H1 (cell line): Measurements from ENCODE around the gene GOLGA7B.

Experiments
- ASH2L ChIP-seq: fragments of 200-600, 300-600 bp; sonication (generic); IDR thresholded peaks from one replicate; pipeline ENCODE4 v1.7.1; 2017; ENCODE audit warnings: low read length
- CTCF ChIP-seq, 3 experiments: IDR thresholded peaks; 1 replicate in 2 of 3; 2 replicates in 1 of 3; pipeline versions ENCODE4 v1.5.1 to v1.6.1; 2011; ENCODE audit warnings: low read length in 3 of 3, mild to moderate bottlenecking in 3 of 3, inconsistent platforms in 2 of 3, low read depth in 1 of 3, moderate library complexity in 1 of 3; ENCODE audit not compliant: insufficient read depth in 1 of 3; ENCODE audit errors: control extremely low read depth in 1 of 3
- EGR1 ChIP-seq: IDR thresholded peaks from 2 replicates; pipeline ENCODE4 v1.6.1; 2011; ENCODE audit warnings: low read depth, low read length, borderline replicate concordance
- EZH2 ChIP-seq: fragments of 200-600 bp; sonication (generic); IDR thresholded peaks from 2 replicates; pipeline ENCODE4 v1.7.1; 2012; ENCODE audit warnings: low read depth, mild to moderate bottlenecking, moderate library complexity, low read length, inconsistent platforms; ENCODE audit not compliant: severe bottlenecking
- HDAC2 ChIP-seq, 2 experiments: fragments of 300-600 bp in 1 of 2; sonication (generic) in 1 of 2; IDR thresholded peaks; 2 replicates each; pipeline ENCODE4 v1.6.1; 2011 to 2012; ENCODE audit warnings: low read depth in 2 of 2, low read length in 2 of 2, mild to moderate bottlenecking in 2 of 2, moderate library complexity in 2 of 2, borderline replicate concordance in 1 of 2, inconsistent platforms in 1 of 2
- POLR2A ChIP-seq, 2 experiments: IDR thresholded peaks; 1 replicate in 1 of 2; 2 replicates in 1 of 2; pipeline ENCODE4 v1.6.1; 2011; ENCODE audit warnings: low read depth in 2 of 2, low read length in 2 of 2, mild to moderate bottlenecking in 2 of 2; ENCODE audit errors: control extremely low read depth in 1 of 2
- POLR2AphosphoS5 ChIP-seq: IDR thresholded peaks from 2 replicates; pipeline ENCODE4 v1.6.1; 2011; ENCODE audit warnings: low read depth, low read length
- RBBP5 ChIP-seq: IDR thresholded peaks from 2 replicates; pipeline ENCODE4 v1.7.1; 2012; ENCODE audit warnings: low read depth, mild to moderate bottlenecking, inconsistent platforms, low read length, moderate library complexity, borderline replicate concordance
- RFX5 ChIP-seq: IDR thresholded peaks from 2 replicates; pipeline ENCODE4 v1.6.1; 2011; ENCODE audit warnings: low read depth, low read length, improper control_type of control experiment, borderline replicate concordance
- RXRA ChIP-seq: IDR thresholded peaks from 2 replicates; pipeline ENCODE4 v1.6.1; 2011; ENCODE audit warnings: low read depth, mild to moderate bottlenecking, low read length, moderate library complexity; ENCODE audit not compliant: insufficient read depth
- SUZ12 ChIP-seq: fragments of 200-600 bp; sonication (generic); IDR thresholded peaks from 2 replicates; pipeline ENCODE4 v1.6.1; 2012; ENCODE audit warnings: mild to moderate bottlenecking, inconsistent platforms, low read length, moderate library complexity, mixed read lengths
- TAF1 ChIP-seq: IDR thresholded peaks from 2 replicates; pipeline ENCODE4 v1.6.1; 2011; ENCODE audit warnings: mild to moderate bottlenecking, low read depth, low read length

GRCh38 chr10:97907211-97907610, 57.6 kb downstream of the GOLGA7B start:
- no peak for TF ChIP-seq HDAC2 (IDR thresholded peaks at IDR 0.05; ENCODE audit: borderline replicate concordance in 1 of 2, low read depth in 2 of 2, low read length in 2 of 2)
- TF ChIP-seq SUZ12: no peak
- TF ChIP-seq CTCF (IDR thresholded peaks at IDR 0.05; ENCODE audit: control extremely low read depth in 1 of 3, insufficient read depth in 1 of 3, low read depth in 1 of 3, low read length in 3 of 3): no peak
- no peak for TF ChIP-seq POLR2AphosphoS5
- TF ChIP-seq RXRA: no peak
- no peak for TF ChIP-seq TAF1
- no peak for TF ChIP-seq RBBP5
- no peak for TF ChIP-seq EGR1
- no peak for TF ChIP-seq RFX5
- TF ChIP-seq POLR2A (IDR thresholded peaks at IDR 0.05; ENCODE audit: control extremely low read depth in 1 of 2, low read depth in 2 of 2, low read length in 2 of 2): no peak
- TF ChIP-seq ASH2L: no peak
- no peak for TF ChIP-seq EZH2
